EH (cell line): ENCODE results near the gene ZNF536.

ENCODE experiments used
- DNase-seq: peaks from one replicate; pipeline ENCODE4 v3.0.0-alpha.2; 2015; ENCODE audit warnings: low read depth

ZNF536 gene

DNA sequence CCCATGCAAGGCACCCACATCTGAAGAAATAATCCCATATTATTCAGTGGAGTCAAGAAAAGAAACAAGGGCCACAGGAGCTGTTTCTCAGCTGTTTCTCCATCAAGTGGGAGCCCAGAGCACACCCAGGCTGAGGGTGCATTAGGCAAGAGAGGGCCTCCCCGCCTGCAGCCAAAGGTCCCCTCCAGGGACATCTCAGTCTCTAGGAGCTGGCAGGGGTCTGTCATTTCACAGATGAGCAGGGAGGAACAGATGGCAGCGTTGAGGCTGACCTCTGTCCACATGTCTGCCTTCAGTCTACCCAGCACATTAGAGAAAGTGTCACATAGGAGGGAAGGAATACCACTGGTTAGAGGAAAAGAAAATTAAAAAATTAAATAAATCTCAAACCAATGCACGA, 157.7 kb downstream of the ZNF536 start:
- no peak for DNase-seq

DNA sequence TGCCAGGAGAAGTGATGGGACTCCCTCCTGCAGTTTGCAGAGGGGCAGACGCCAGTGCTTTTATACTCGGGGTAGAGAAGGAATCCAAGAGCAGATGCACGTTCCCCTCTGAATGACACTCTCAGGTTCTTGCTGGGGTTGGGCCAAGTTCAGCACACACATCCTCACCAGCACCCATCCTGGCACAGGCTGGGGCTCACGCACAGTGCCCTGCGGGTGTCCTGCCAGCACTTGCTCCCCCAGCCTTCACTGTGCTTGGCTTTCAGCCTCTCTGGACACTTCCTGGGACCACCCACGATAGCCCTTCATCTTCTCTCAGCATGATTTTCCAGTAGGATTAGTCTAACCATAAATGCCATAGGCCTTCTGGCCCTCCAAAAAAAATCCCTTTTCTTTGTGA, 158.6 kb downstream of the ZNF536 start:
- DNase-seq = no peak

DNA sequence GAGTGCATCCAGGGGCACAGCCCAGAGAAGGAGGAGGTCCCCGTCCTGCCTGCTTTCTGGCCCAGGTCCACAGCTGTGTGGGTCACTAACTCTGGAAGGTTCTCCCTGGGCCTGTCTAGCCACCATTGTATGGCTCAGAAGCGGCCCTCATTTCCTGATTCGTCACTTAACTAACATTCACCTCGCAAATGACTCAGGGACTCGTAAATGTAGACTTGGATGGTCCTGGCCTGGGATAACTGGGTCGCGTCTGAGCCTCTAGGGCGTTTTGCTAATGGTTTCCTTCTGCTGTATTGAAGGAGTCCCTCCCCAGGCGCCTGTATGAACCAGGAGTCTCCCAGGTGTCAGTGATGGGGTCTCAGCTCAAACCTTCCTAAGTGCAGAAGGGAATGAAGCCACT, 162.8 kb downstream of the ZNF536 start:
- DNase-seq = no peak

DNA sequence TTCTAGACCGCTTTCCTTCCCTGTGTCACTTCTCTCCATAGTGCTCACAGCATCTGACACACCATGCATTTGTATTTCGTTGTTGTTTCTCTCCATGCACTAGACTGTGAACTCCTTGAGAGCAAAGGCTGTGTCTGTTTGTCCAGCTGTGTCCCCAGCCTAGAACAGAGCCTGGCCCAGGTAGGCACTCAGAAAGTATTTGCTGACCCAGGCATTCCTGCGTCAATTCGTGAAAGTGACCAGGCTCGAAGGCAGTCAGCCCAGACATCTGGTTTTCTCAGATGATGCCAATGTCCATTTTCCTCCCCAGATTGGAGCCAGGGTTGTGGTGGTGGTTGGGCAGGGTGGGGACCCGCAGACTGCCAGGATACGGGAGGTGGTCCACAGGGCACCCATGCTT, 164.8 kb downstream of the ZNF536 start:
- DNase-seq = no peak

DNA sequence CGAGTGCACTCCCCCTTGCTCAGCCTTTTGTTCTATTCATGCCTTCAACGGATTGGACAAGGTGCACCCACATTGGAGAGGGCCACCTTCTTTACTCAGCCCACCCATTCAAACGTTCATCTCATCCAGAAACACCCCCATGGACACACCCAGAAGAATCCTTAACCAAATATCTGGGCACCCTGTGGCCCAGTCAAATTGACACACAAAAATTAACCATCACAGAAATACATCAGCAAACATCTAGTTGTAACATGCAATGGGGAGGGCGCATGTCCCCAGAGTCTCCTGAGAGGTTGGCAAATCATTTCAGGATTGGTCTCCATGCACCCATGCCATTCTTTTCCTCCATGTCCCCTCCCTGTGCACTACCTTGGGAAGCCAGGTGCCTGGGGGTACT, 167.1 kb downstream of the ZNF536 start:
- no peak for DNase-seq

DNA sequence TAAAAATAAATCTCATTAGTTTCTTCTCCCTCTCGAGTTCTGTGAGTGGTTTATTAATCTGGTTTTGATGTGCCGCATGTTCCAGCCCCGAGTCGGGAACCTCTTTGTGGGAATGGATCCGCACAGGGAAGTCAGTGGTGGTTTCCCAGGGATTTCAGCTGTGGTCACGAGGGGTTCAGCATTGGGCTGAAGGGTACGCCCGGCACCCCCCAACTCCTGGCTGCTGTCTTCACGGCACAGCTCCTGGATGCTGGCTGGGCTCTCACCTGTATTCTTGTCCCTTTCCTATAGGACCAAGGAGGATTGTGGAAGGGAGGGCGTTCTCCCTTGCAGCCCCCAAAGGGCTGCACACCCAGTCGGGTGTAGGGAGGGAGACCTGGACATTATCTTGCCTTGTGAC, 167.8 kb downstream of the ZNF536 start:
- DNase-seq = no peak

DNA sequence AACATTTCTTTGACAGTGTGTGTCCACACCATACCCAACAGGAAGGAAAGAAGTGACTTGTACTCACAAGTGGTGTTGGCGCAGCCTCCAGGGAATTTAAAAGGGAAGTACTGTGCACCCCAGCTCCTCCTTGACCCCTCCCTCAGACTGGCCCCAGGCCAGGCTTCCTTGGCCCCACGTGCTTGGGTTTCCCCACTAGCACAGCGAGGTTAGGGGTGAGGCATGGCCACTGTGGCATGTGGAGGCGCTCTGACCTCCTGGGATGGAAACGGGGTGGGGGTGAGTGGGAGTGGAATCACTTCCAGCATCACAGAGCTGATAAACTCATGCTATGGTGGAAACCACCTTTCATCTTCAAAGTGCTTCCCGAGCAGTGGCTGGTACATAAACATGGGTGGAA, 168.6 kb downstream of the ZNF536 start:
- DNase-seq = no peak

DNA sequence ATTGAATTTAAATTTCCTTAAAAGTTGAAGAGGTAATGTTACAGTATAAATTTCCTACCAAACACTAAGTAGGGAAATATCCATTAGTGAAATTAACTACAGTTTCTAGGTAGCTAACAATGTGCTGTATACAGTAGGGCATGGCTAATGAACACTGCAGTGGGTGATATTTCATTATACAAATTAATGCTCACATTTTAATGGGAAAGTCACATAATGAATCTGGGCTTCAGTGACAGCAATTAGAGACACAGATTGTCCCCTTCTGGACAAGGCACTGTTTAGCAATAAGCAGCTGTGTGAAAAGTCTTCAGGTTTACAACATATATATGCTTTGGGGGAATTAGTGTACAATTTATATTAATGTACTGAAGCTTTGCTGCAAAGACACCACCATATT, 169.4 kb downstream of the ZNF536 start:
- DNase-seq = no peak

DNA sequence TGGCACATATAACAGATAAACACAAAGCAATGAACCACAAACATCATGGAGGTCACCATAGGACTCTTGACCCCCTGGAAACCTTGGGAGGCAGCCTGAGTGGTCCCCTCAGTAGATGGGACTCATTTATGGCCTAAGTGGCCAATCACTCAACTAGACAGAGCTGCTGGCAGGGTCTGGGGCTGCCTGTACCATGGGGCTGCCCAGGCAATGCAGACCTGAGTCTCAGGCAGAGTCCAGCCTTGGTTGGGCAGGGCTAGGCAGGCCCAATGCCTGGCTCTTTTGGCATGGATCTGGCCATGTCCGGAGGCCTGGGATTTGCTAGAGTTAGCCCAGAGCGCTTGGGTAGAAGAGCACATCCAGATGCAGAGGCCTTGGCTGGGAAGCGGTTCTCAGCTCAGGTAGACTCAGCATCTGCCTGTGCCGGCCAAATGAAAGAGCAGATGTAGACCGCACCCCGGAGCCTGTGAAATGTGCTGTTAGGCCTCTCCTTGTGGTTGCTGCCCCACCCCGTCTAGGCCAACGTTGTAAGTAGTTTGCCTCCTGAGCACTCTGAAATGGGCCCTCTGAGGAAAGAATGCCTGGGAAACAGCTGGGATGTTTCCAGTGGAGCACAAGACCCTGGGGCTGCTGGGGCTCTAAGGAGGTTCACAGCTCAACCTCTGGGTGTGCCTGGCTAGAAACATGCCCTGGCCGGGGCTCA, 171.2 kb downstream of the ZNF536 start:
- DNase-seq = no peak

DNA sequence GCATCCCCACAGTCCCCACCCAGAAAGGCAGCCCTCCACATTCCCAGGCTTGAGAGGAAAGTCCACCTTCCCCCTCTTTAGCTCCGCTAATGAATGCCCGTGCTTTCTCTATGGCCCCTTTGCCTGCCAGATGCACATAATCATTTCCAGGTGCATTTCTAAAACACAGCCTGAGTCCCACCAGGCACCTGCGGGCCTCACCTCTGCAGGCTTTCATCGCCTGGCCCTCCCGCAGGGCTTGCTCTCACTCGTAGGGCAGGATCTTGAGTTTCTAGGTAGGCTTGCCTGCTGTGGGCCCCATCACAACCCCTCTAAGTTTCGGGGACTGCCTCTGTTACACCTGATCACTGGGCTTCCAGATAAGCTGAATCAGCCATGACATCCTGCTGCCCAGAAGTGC, 173.6 kb downstream of the ZNF536 start:
- DNase-seq = no peak

DNA sequence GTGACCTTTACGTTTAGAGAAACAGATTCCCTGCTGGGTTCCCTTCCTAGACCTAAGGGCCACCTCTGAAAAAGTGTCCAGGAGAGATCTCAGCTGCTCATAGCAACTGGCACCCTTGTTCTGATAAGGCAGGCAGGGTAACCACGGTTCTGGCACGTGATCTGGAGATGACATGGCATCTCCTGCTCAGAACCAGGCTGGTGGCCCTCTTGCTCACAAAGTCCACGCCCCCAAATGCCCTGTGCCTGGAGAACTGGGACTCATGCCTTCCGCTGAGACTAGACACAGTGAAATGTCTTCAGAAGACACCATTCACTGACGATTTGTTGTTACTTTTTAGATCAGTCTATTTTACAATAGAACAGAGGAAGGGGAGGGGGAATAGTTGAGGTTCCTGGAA, 174.1 kb downstream of the ZNF536 start:
- no peak for DNase-seq

DNA sequence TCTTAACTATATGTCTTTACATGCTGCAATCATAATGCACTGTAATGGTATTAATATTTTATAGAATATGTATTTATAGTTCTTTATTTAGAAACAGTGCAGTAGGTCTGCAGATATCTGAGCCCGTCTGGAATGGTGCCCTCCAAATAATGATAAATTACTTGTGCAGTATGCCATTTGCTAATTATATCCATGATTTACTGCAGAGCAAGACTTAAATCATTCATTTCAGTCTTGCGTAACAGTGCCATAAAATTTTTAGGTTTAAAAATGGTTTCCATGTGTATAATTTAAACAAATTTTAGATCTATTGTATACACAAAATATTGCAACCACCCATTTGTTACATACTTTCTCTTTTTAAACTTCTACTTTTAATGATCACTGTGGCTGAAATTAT, 175.1 kb downstream of the ZNF536 start:
- no peak for DNase-seq

DNA sequence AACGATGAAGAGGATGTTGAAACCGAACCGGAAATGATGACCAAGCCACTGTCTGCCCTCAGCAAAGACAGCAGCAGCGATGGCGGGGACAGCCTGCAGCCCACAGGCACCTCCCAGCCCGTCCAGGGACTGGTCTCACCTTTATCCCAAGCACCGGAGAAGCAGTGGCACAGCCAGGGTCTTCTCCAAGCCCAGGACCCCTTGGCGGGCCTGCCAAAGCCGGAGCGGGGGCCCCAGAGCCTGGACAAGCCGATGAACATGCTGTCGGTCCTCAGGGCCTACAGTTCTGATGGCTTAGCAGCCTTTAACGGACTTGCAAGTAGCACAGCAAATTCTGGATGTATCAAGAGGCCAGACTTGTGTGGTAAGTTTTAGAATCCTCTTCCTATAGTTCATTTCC, 177.0 kb downstream of the ZNF536 start:
- no peak for DNase-seq

DNA sequence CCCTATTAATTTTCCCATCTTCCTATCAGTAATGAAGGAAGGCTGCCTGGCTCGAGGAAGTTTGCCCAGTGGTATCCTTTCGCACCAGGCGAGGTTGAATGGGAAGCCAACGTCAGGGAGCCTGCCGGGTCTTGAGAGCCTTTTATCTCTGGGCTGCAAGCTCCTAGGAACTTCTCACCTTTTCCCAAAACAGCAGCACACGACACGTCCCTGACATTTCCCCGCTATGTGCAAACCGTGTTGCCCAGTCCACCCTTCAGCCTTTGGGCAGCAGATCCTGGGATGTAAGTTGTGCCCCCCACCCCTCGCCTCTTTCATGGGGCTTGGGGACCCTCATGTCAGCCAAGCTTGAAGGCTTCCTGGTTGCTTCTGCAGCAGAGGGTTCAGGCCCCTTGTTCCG, 179.1 kb downstream of the ZNF536 start:
- no peak for DNase-seq

DNA sequence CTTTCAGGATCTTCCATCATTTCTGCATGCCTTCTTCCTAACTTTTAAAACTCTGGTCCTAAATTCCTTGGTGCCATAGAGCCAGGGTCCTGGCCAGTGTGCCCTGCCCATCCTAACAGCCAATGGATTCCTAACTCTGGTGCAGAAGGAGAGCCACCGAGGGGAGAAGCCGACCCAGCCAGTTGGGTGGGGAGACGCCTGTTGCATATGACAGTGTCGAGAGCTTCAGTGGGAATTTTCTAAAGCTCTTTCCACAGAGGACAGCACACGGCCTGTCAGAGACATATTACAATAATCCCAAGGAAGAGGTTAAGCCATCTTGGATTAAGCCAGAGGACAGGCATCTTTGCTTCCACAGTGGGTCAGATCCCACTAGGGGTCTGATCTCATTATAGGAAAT, 180.4 kb downstream of the ZNF536 start:
- no peak for DNase-seq

DNA sequence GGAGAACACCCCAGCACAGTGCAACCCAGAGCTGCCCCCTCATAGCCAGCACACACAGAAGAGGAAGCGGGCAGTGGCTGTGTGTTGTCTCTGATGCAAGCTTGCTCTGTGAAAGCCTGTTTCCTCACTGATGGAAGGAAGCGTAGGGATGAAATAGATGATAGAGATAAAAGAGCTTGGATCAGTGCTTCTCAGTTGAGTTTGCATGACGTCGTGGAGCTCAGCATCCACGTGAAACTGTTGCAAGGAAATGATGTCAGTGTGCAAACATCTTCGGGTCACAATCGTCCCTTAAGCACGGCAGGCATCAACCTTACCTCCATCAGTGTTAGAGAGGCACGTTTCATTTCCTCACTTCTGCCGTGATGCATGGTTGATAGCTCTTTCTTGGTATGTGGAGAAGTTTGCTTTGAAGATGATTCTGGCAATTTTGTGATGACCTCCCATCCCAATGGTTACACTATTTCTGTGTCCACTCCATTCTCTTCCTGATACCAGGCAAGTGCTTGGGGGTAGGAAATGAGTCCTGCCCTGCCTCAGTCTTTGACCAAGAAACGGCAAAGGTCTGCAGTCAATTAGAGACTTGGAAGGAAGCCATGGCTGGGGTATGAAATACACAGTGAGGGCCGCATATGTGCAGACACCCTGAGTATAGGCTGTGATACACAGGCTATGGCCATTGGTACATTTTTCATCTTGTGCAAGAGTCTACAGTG, 183.0 kb downstream of the ZNF536 start:
- no peak for DNase-seq

DNA sequence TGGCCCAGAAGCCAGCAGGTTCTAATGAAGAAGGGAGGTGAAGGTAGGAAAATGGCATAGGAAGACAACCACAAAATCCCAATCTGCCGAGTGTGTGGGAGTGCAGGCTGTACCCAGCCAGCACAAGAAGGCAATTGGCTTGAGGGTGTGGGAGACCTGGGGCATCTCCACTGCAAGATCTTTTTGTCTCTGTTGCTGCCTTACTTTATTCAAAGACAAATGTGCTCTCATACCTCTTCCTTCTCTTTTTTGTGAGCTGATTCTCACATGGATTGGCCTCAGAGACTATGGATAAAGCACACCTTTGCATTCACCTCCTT, 183.6 kb downstream of the ZNF536 start:
- no peak for DNase-seq

DNA sequence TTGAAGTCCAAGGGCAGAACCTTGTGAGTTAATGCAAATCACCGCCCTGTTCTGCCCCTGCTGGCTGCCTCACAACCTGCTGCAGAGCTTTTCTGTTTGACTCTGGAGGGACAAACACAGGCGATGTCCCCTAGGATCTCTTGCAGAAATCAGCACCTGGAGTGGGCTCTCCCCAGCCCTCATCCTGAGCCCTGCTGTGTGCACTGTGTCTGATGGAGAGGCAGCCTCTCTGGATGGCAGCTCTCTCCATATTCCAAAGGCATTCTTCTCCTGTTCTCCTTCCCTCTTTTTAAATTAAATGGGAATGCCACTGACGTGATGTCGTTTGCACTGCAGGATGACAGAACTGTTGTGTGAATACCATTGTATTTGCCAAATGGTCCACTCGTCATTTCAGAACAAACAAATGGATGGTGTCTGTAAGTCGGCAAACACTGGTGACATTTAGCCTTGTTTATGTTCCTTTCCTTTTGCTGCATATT, 184.1 kb downstream of the ZNF536 start:
- no peak for DNase-seq

DNA sequence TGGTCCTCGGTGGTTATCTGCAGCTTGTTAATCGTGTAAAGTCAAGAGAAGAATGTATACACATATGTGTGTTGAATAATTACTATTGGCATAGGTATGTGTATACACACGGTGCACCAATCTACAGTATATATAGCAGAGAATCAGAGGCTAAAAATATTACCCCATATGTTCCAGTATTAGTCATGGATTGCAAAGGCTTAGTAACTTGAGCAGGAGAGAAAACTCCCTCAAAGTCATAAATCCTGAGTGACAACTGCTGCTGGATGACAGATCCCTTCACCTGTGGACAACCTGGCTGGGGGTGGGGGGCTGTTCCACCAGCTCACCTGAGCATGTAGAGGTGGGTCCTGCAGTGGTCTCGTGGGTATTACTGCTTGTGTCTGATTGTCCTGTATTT, 185.0 kb downstream of the ZNF536 start:
- no peak for DNase-seq

DNA sequence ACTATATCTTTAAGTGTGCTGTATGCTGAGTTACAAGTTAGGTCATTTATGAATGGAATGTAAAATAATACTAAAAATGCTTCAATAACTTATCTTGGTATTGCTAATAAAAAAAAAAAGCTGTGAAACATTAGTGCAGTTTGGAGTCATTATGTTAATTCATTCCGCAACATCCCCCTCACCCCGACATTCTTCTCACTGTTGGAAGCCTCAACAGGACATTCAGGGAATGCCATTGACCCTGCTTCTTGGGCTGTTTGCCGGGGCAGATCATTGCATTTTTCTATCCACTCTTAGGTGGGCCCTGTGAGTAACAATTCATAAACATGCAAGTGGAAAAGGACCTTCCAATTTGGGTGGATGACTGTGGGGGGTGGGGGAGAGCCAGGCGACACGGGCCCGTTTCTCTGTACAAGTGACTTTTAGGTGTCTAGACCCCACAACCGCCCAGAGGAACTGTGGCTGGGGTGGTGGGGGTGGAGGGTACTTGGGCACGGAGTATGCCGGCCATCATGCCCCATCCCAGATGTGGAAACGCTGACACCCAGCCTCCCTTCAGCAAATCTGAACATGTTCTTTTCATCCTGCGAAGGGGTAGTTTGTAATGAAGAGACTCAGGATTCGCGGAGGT, 185.9 kb downstream of the ZNF536 start:
- DNase-seq = no peak

DNA sequence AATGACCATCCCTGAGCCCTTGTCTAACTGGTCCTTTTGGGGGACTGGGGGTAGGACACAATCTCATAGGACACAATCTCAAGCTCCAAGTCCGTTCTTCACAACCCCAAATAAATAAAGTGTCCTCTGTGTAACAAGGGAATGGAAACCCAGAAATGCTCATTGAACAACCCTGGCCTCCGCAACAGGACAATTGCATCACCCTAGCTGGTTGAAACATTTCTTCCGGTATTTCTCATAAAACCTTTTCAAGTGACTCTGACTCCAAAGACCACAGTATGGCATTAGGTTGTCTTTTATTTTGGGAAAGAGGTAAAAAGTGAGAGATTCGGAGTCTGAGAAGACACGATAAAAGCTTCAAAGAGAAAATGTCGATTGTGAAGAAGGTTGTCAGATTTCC, 186.6 kb downstream of the ZNF536 start:
- no peak for DNase-seq

DNA sequence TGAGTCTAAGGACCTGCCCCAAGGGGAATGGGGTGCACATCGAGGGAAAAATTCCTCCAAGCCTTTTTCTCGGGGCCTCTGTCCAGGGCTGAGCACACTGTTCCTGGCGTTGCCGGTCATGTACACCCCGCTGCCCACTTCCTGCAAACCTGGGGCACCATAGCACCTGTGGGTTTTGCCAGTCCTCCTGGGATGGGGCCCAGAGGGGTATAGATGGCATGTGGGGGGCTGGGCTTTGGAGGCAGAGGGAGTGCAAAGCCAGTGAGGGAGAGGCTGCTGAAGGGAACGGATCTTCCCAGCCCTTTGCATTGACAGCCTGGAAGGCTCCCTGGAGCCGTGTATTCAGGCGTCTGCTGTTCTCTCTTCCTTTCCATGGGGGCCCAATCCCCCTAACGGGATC, 187.3 kb downstream of the ZNF536 start:
- DNase-seq = no peak

DNA sequence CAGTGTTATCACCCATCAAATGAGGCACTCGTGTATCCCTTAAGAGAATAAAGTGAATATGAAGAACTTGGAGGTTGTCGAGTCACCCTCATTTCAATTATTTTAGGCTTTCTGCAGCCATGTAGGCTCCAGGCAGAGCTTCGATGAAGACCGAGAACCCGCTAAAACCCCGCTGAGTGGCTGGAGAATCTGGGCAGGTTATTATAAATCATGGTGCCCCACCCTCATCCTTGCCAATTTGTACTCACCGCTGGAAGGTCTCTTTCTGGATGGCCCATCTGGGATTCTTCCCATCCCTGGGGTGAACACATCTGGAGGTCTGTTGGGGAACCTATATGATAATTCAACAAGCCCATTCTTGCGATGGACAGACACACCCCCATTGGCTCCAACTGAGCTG, 190.8 kb downstream of the ZNF536 start:
- DNase-seq = no peak

DNA sequence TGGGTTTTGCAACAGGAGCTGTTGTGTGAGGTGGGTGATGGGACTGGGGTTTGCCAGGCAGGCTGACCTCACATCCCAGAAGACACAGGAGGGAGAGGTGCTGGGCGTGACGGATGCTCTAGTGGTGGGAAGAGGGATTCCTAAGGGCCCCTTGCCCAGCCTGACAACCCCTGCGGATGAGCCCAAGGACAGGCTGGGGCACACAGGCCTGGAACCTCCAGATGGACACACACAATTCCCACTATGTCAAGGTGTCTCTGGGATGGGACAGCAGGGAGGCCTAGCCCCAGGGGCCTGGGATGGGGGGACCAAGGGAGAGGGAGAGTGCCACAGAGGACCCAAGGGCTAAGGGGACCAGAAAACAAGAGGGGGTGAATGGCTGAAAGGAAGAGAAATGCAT, 191.5 kb downstream of the ZNF536 start:
- DNase-seq = no peak
